NT2/D1 (cell line): ENCODE measurements around the gene MSH5.

ENCODE experiments used
- SUZ12 ChIP-seq: IDR thresholded peaks from 2 replicates; pipeline ENCODE4 v1.6.1; 2011; ENCODE audit not compliant: insufficient read length, insufficient read depth; ENCODE audit errors: extremely low read depth
- YY1 ChIP-seq: IDR thresholded peaks from 2 replicates; pipeline ENCODE4 v1.6.1; 2011; ENCODE audit not compliant: insufficient read length, insufficient read depth
- ZNF274 ChIP-seq: IDR thresholded peaks from 2 replicates; pipeline ENCODE4 v1.6.1; 2011; ENCODE audit warnings: mild to moderate bottlenecking, low read depth, low read length

DNA sequence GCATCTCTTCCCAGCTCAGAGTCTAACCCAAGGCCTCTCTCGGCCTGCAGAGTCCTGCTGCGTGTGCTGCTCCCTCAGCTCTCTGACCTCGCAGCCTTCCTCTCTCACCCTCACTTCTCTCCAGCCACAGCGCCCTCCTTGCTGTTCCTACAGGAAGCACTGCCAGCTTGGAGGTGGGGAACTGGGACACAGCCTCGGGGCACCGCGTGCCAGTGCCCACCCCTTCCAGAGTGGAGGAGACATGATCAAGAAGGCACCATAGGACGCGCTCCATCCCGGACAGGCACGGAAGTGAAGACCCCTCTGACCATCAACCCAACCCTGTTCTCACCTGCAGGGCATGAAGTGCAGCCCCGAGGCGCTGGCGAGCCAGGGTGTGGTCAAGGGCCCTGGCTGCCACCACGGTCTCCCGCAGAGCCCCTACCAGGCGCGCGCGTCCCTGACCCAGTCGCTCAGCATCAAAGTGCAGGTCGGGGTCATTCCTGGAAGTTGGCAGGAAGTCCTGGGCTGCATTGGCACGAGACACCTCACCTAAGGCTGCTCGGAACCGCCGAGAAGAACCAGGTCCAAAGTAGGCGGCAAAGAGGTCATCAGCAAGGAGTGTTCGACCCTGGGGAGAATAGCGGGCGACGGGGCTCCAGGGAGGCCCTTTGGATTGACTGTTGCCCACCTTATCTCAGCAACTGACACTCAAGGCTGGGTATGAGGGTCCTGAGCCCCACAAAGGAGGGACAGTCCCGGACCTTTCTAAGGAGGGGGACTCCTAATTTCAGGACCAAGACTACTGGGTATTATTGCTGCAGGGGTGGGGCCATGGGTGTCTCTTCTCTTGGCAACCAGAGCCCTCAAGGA lies 36.1 kb downstream of the MSH5 start:
- TF ChIP-seq YY1 = no peak
- no peak for TF ChIP-seq ZNF274
- no peak for TF ChIP-seq SUZ12
